Chondrocyte (in vitro differentiated cells): ENCODE data around the gene CENPX. TPM values are rescaled to one million over a fixed set of nuclear protein-coding genes. Genes with fewer than 3 reads are reported as not detected.

Experiments used
- DNase-seq: peaks from one replicate; pipeline ENCODE4 v3.0.0; 2021; ENCODE audit warnings: mixed read lengths, low spot score
- H3K27ac Mint-ChIP-seq: one replicate; pipeline ENCODE4 v1.8.0; 2021; ENCODE audit warnings: mild to moderate bottlenecking, moderate library complexity, mixed read lengths; ENCODE audit not compliant: unreplicated experiment
- H3K27me3 Mint-ChIP-seq: 2 replicates; pipeline ENCODE4 v1.8.0; 2021; ENCODE audit warnings: low read depth, mixed read lengths
- H3K36me3 Mint-ChIP-seq: 2 replicates; pipeline ENCODE4 v1.8.0; 2021; ENCODE audit warnings: low read depth, mixed read lengths
- H3K4me1 Mint-ChIP-seq: 2 replicates; pipeline ENCODE4 v1.8.0; 2021; ENCODE audit warnings: low read depth, mild to moderate bottlenecking, mixed read lengths
- H3K4me3 Mint-ChIP-seq: one replicate; pipeline ENCODE4 v1.8.0; 2021; ENCODE audit warnings: mild to moderate bottlenecking, moderate library complexity, mixed read lengths; ENCODE audit not compliant: unreplicated experiment
- H3K9me3 Mint-ChIP-seq: 2 replicates; pipeline ENCODE4 v1.8.0; 2021; ENCODE audit warnings: low read depth, mixed read lengths
- total RNA-seq: library from RNA; stranded (reverse); gene quantifications from 3 replicates; pipeline ENCODE4 v1.2.1, GENCODE V29; 2021
- TF ChIP-seq, protein P1 (sequence below): fragments of 200-600 bp; sonication (generic); IDR thresholded peaks from 2 replicates; pipeline ENCODE4 v1.5.0; 2021; ENCODE audit warnings: antibody characterized with exemption, mild to moderate bottlenecking, moderate library complexity

Gene CENPX
- total RNA-seq, 1 donor from 2014 or later, result 18.1 TPM

DNA sequence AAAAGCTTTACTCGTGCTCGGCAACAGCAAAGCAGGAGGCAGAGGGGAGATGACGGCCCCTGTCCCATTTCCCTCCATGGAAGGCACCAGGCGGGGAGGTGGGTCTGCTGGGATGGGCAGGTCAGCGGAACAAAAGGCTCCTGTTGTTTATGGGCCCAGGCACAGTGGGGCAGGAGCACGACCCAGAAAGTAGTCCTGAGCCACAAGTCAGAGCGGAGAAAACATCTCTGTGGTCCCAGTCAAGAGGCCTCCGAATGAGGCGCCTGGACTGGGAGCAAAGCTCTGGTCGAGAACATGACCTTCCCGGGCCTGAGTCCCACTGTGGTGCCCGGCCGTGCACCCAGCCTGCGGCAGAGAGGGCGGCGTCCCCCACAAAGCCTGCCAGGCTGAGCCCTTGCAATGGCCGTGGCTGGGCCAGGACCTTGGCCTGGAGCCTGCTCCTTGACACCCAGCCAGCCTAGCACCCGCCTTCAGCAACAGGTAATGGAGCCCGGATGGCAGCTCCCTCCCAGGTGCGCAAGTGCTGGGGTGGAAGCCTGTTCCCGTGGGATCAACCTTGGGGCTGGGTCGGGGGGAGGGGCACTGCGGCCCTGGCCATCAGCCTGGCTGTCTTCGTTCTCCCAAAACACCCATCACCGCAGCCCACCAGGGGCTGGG lies 25.4 kb upstream of the CENPX start:
- TF ChIP-seq, protein P1, sequence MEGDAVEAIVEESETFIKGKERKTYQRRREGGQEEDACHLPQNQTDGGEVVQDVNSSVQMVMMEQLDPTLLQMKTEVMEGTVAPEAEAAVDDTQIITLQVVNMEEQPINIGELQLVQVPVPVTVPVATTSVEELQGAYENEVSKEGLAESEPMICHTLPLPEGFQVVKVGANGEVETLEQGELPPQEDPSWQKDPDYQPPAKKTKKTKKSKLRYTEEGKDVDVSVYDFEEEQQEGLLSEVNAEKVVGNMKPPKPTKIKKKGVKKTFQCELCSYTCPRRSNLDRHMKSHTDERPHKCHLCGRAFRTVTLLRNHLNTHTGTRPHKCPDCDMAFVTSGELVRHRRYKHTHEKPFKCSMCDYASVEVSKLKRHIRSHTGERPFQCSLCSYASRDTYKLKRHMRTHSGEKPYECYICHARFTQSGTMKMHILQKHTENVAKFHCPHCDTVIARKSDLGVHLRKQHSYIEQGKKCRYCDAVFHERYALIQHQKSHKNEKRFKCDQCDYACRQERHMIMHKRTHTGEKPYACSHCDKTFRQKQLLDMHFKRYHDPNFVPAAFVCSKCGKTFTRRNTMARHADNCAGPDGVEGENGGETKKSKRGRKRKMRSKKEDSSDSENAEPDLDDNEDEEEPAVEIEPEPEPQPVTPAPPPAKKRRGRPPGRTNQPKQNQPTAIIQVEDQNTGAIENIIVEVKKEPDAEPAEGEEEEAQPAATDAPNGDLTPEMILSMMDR, result no peak
- H3K36me3 Mint-ChIP-seq, result peaks cover 10% of the 10 kb centered on the region
- no peaks in the 10 kb centered on the region for H3K9me3 Mint-ChIP-seq
- DNase-seq, result no peak
- H3K4me1 Mint-ChIP-seq, result peaks cover 13% of the 10 kb centered on the region
- H3K4me3 Mint-ChIP-seq, result no peak overlapping the region
- H3K27ac Mint-ChIP-seq, result no peak overlapping the region
- H3K27me3 Mint-ChIP-seq, result no peaks in the 10 kb centered on the region

DNA sequence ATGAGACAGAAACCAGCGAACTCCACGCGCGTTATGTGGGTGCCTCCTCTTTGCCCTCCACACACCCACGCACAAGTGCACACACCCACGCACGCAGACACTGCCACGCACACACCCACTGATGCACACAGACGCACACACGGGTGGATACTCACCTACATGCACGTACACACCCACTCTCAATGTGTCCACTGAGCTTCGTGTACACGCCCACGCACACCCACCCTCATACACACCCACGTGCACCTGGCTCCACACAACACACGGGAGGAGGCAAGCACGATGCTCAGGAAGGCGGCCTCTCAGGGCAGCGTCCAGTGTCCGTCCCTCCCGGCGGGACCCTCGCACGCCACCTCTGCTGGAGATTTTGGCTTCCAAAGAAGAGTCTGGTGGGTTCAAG lies 24.7 kb upstream of the CENPX start:
- Mint-ChIP-seq H3K36me3 (peaks cover 10% of the 10 kb centered on the region), H3K27me3 (no peaks in the 10 kb centered on the region), H3K27ac (no peak overlapping the region), H3K4me1 (peaks cover 7% of the 10 kb centered on the region), H3K9me3 (no peaks in the 10 kb centered on the region), H3K4me3 (no peak overlapping the region)
- no peak for DNase-seq
- TF ChIP-seq, protein P1, result no peak

DNA sequence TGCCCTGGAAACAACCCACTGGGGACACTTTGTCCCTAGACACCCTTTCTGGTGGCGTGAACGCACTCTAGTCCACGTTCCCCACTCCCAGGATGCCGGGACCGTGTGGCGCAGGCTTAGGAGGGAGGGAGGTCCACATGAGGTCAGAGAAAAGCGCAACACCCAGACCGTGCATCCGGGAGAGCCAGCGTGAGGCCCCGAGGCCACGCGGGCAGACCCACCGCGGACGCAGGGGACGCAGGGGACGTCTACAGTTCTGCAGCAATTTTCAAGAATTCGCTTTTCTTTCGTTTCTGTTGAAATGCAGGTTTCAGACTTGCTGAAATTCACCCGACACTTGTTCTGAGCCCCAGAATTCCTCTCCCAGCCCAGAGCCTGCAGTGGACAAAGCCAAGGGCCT lies 24.2 kb upstream of the CENPX start:
- H3K4me3 Mint-ChIP-seq, result no peak overlapping the region

DNA sequence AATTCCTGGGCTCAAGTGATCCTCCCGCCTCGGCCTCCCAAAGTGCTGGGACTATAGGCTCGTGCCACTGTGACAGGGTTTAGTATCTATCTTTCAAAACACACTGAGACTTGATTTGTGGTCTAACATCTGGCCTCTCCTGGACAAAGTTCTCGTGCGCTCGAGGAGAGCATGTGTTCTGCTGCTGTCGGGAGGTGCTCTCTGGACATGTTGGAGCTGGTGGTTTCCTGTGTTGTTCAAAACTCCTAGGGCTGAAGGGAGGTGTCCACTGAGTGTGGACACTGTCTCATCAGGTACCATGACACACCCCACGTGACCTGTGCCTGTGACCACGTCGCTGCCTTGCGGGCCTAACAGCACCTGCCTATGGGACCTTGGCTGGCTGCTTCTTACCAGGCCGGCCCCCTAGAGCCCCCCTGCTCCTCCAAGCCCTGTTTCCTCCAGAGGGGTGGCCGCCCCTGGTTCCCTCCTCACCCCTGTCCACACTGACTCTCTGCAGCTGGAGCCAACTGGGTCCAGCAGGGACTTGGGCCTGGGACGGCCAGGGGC lies 23.3 kb upstream of the CENPX start:
- peaks cover 10% of the 10 kb centered on the region for H3K36me3 Mint-ChIP-seq

More for the DNA sequence above, 24.2 kb upstream of the CENPX start:
- Mint-ChIP-seq H3K9me3 (no peaks in the 10 kb centered on the region), H3K4me1 (peaks cover 7% of the 10 kb centered on the region), H3K27ac (no peak overlapping the region), H3K27me3 (no peaks in the 10 kb centered on the region), H3K36me3 (peaks cover 10% of the 10 kb centered on the region)
- TF ChIP-seq, protein P1, result no peak
- no peak for DNase-seq

DNA sequence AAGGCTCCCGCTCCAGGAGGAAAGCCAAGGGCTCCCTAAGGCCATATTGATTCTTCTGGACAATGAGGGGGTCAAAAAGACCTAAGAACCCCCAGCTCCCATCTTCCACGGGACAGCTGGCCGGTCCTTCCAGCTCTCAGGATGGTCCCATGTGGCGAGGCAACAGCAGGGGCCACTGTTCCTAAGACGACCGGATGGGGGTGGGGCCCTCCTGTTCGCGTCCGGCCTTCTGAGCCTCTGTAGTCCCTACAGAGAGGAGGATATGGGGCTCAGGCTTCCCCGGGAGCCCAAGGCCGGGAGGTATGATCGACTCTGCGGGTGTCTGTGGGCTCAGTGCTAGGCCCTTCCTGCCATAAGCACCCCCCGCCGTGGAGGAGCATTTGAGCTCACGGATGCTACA lies 20.8 kb upstream of the CENPX start:
- TF ChIP-seq, protein P1, result no peak
- Mint-ChIP-seq H3K9me3 (no peaks in the 10 kb centered on the region), H3K4me3 (no peak overlapping the region), H3K36me3 (peaks cover 10% of the 10 kb centered on the region), H3K4me1 (no peaks in the 10 kb centered on the region), H3K27me3 (no peaks in the 10 kb centered on the region), H3K27ac (no peak overlapping the region)
- no peak for DNase-seq

More for the DNA sequence above, 23.3 kb upstream of the CENPX start:
- Mint-ChIP-seq H3K27ac (no peak overlapping the region), H3K4me3 (no peak overlapping the region), H3K27me3 (no peaks in the 10 kb centered on the region), H3K9me3 (no peaks in the 10 kb centered on the region), H3K4me1 (peaks cover 7% of the 10 kb centered on the region)
- no peak for DNase-seq
- TF ChIP-seq, protein P1, result no peak
